Endothelial cell of umbilical vein (primary cell): ENCODE data around the gene TMEM59L. TPM values are rescaled to one million over a fixed set of nuclear protein-coding genes. Genes with fewer than 3 reads are reported as not detected.

ENCODE experiments used
- BruUV-seq: library from RNA; stranded (reverse); fragments of 400-500 nt; replicated peaks from 2 replicates; lab custom pipeline; 2021; lab: Mats Ljungman, UMichigan
- CTCF ChIA-PET: fragments of 300-600, 350-600 bp; sonication (Branson Sonifier 250); formaldehyde crosslinking; loops from one replicate; lab custom pipeline; 2021; ENCODE audit warnings: antibody characterized with exemption, inconsistent platforms; lab: Charles Lee
- POLR2A ChIA-PET: fragments of 300-600, 350-600 bp; sonication (Branson Sonifier 250); formaldehyde crosslinking; loops from one replicate; lab custom pipeline; 2021; ENCODE audit warnings: antibody characterized with exemption, inconsistent platforms; lab: Charles Lee
- DNase-seq: peaks from one replicate; pipeline ENCODE4 v3.0.0-alpha.2; 2011; ENCODE audit warnings: low read depth, low spot score
- FAIRE-seq: peaks from 2 replicates; lab custom pipeline; 2011; peaks lifted over from hg19 to GRCh38; lab: Jason Lieb, UNC
- H2AFZ ChIP-seq: 2 replicates; pipeline ENCODE4 v1.6.0; 2012; ENCODE audit warnings: low read depth, low read length, control low read depth, inconsistent platforms
- H3K27ac ChIP-seq: 2 replicates; pipeline ENCODE4 v1.5.1; 2011; ENCODE audit warnings: low read depth, mild to moderate bottlenecking, control low read depth, low read length, moderate library complexity; ENCODE audit not compliant: insufficient read depth
- H3K27me3 ChIP-seq, 2 experiments: 2 replicates each; pipeline versions ENCODE4 v1.6.0 to v1.6.1; 2011; ENCODE audit warnings: low read length in 2 of 2, mixed read lengths in 1 of 2; ENCODE audit not compliant: control insufficient read depth in 2 of 2, insufficient read depth in 2 of 2
- H3K36me3 ChIP-seq, 2 experiments: 2 replicates in 1 of 2; 3 replicates in 1 of 2; pipeline ENCODE4 v1.5.1; 2011; ENCODE audit warnings: low read length in 2 of 2, mild to moderate bottlenecking in 1 of 2, moderate library complexity in 1 of 2; ENCODE audit not compliant: control insufficient read depth in 2 of 2, insufficient read depth in 2 of 2; ENCODE audit errors: extremely low read depth in 1 of 2
- H3K4me1 ChIP-seq: 3 replicates; pipeline ENCODE4 v1.5.1; 2011; ENCODE audit warnings: mild to moderate bottlenecking, low read length; ENCODE audit not compliant: control insufficient read depth, insufficient read depth; ENCODE audit errors: extremely low read depth
- H3K4me2 ChIP-seq: 2 replicates; pipeline ENCODE4 v1.6.1; 2011; ENCODE audit warnings: low read length, control low read depth, mixed read lengths; ENCODE audit not compliant: insufficient read depth
- H3K4me3 ChIP-seq, 3 experiments: fragments of 200-600 bp in 1 of 3; sonication (generic), shearing (Covaris generic) in 1 of 3; replicated peaks in 1 of 3; 2 replicates each; pipeline ENCODE4 v1.5.1; 2011 to 2016; ENCODE audit warnings: control low read depth in 3 of 3, low read length in 3 of 3, mild to moderate bottlenecking in 2 of 3, inconsistent platforms in 1 of 3, low read depth in 1 of 3, moderate library complexity in 1 of 3; ENCODE audit not compliant: insufficient read depth in 1 of 3
- H3K79me2 ChIP-seq: 2 replicates; pipeline ENCODE4 v1.6.0; 2012; ENCODE audit warnings: low read length, inconsistent platforms; ENCODE audit not compliant: control insufficient read depth, insufficient read depth
- H3K9ac ChIP-seq: replicated peaks from 2 replicates; pipeline ENCODE3; 2011; ENCODE audit warnings: low read length, control low read depth; ENCODE audit not compliant: insufficient read depth; ENCODE audit errors: extremely low read depth
- H3K9me1 ChIP-seq: replicated peaks from 3 replicates; pipeline ENCODE4 v1.6.0; 2011; ENCODE audit warnings: mild to moderate bottlenecking, low read length; ENCODE audit not compliant: control insufficient read depth, insufficient read depth; ENCODE audit errors: extremely low read depth
- H3K9me3 ChIP-seq: replicated peaks from 2 replicates; pipeline ENCODE4 v1.5.1; 2012; ENCODE audit warnings: low read length, inconsistent platforms; ENCODE audit not compliant: control insufficient read depth, insufficient read depth
- H4K20me1 ChIP-seq: replicated peaks from 2 replicates; pipeline ENCODE3; 2011; ENCODE audit warnings: mild to moderate bottlenecking, low read length; ENCODE audit not compliant: control insufficient read depth, insufficient read depth; ENCODE audit errors: extremely low read depth
- EZH2 ChIP-seq: IDR thresholded peaks from 2 replicates; pipeline ENCODE4 v1.6.1; 2012; ENCODE audit warnings: borderline replicate concordance, low read depth, mild to moderate bottlenecking, moderate library complexity, low read length, inconsistent platforms; ENCODE audit not compliant: severe bottlenecking
- FOS ChIP-seq: IDR thresholded peaks from 2 replicates; pipeline ENCODE4 v1.6.1; 2011; ENCODE audit warnings: mild to moderate bottlenecking, low read length, moderate library complexity, borderline replicate concordance; ENCODE audit not compliant: insufficient read depth
- GATA2 ChIP-seq: IDR thresholded peaks from 2 replicates; pipeline ENCODE4 v1.7.0; 2011; ENCODE audit warnings: low read depth, mild to moderate bottlenecking, moderate library complexity, mixed read lengths, low read length; ENCODE audit not compliant: insufficient read length, insufficient read depth
- JUN ChIP-seq: IDR thresholded peaks from 2 replicates; pipeline ENCODE4 v1.6.1; 2011; ENCODE audit warnings: borderline replicate concordance, low read depth; ENCODE audit not compliant: insufficient read length, insufficient read depth
- MYC ChIP-seq: IDR thresholded peaks from one replicate; pipeline ENCODE4 v1.6.1; 2011; ENCODE audit warnings: mild to moderate bottlenecking, low read depth, low read length
- POLR2A ChIP-seq: IDR thresholded peaks from 2 replicates; pipeline ENCODE4 v1.6.1; 2012; ENCODE audit warnings: low read depth, mild to moderate bottlenecking, control low read depth, low read length
- POLR2AphosphoS5 ChIP-seq: IDR thresholded peaks from 2 replicates; pipeline ENCODE4 v1.6.1; 2012; ENCODE audit warnings: low read depth, mild to moderate bottlenecking, control low read depth, low read length, moderate library complexity; ENCODE audit not compliant: insufficient read depth
- dilution Hi-C: fragments of 300-500 bp; cut with MboI; formaldehyde crosslinking; loops from one replicate; pipeline ENCODE4 v1.15.0; 2019; ENCODE audit warnings: low sequenced_read_pairs; ENCODE audit not compliant: extremely low pct_ligation_motif_present
- intact Hi-C: fragments of 100-400 bp; cut with micrococcal nuclease; formaldehyde crosslinking; loops from one replicate; pipeline ENCODE4 v1.10.0; 2022
- polyA plus RNA-seq, 4 experiments: library from polyadenylated mRNA; depleted of rRNA in 3 of 4; stranded (reverse) in 3 of 4; unstranded in 1 of 4; fragments of >200 nt; gene quantifications; 2 replicates each; pipeline versions ENCODE4 v1.2.1 to v1.2.3, GENCODE V29; 2011 to 2012; ENCODE audit warnings: missing spikeins in 1 of 4
- total RNA-seq: library from RNA; stranded (reverse); gene quantifications from 2 replicates; pipeline ENCODE4 v1.2.3, GENCODE V29; 2021
- TF ChIP-seq, protein P1 (sequence below): IDR thresholded peaks from 2 replicates; pipeline ENCODE4 v1.6.1; 2011; ENCODE audit not compliant: insufficient read depth, insufficient read length
- TF ChIP-seq, protein P2 (sequence below), 2 donors: IDR thresholded peaks; 1 replicate in 1 of 2; 2 replicates in 1 of 2; pipeline ENCODE4 v1.5.1; 2011; ENCODE audit warnings: low read length in 2 of 2, mild to moderate bottlenecking in 2 of 2, moderate library complexity in 2 of 2, control low read depth in 1 of 2, inconsistent platforms in 1 of 2, low read depth in 1 of 2; ENCODE audit not compliant: insufficient read depth in 1 of 2; ENCODE audit errors: extremely low read depth in 1 of 2

The TMEM59L gene
- total and polyA plus RNA-seq, 2 donors (not counting 3 experiments of a cell fraction or from before 2014, with no cell fraction given) = 0.43 to 0.97 TPM

DNA sequence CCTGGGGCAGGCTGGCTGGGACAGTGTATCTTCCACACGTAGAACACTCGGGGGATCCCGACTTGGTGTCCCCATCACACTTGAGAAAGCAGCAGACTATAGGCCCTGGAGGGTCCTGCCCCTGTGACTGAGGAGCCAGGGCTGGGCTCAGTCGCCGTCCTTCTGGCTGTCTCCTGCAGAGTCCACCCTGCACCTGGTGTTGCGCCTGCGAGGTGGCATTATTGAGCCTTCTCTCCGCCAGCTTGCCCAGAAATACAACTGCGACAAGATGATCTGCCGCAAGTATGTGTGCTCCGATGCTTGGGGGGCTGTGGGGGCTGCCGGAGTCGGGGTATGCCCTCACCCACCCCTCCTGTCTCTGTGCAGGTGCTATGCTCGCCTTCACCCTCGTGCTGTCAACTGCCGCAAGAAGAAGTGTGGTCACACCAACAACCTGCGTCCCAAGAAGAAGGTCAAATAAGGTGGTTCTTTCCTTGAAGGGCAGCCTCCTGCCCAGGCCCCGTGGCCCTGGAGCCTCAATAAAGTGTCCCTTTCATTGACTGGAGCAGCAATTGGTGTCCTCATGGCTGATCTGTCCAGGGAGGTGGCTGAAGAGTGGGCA, 37.9 kb upstream of the TMEM59L start:
- DNase-seq (no peak), FAIRE-seq (no peak)
- Histone ChIP-seq H4K20me1 (no peaks in the 10 kb centered on the region), H3K36me3 (peaks cover 4 to 19% of the 10 kb centered on the region in 2 experiments), H3K79me2 (peaks cover 24% of the 10 kb centered on the region), H3K4me3 (no peak overlapping the region), H3K9me1 (no peaks in the 10 kb centered on the region), H3K27me3 (no peaks in the 10 kb centered on the region), H3K9me3 (no peaks in the 10 kb centered on the region), H3K4me2 (no peak overlapping the region), H3K27ac (no peak overlapping the region), H3K9ac (no peak overlapping the region), H2AFZ (no peak overlapping the region), H3K4me1 (peaks cover 16% of the 10 kb centered on the region)
- ChIA-PET CTCF (interaction anchor here (1.1 kb wide), 1 partner anchor 15 kb away, joined by 4 read pairs; no protein-coding TSS in a partner anchor), POLR2A (no interaction called here)
- intact Hi-C loops = loop anchor here (5.0 kb wide), 1 partner anchor 102 kb away; no protein-coding TSS in a partner anchor
- dilution Hi-C loops = no loop called here
- no peak for TF ChIP-seq EZH2
- TF ChIP-seq, protein P1, sequence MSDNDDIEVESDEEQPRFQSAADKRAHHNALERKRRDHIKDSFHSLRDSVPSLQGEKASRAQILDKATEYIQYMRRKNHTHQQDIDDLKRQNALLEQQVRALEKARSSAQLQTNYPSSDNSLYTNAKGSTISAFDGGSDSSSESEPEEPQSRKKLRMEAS = no peak
- no peak for TF ChIP-seq MYC
- no peak for TF ChIP-seq JUN
- TF ChIP-seq POLR2AphosphoS5 = no peak
- TF ChIP-seq POLR2A = no peak
- no peak for TF ChIP-seq GATA2
- TF ChIP-seq FOS = no peak
- TF ChIP-seq, protein P2, sequence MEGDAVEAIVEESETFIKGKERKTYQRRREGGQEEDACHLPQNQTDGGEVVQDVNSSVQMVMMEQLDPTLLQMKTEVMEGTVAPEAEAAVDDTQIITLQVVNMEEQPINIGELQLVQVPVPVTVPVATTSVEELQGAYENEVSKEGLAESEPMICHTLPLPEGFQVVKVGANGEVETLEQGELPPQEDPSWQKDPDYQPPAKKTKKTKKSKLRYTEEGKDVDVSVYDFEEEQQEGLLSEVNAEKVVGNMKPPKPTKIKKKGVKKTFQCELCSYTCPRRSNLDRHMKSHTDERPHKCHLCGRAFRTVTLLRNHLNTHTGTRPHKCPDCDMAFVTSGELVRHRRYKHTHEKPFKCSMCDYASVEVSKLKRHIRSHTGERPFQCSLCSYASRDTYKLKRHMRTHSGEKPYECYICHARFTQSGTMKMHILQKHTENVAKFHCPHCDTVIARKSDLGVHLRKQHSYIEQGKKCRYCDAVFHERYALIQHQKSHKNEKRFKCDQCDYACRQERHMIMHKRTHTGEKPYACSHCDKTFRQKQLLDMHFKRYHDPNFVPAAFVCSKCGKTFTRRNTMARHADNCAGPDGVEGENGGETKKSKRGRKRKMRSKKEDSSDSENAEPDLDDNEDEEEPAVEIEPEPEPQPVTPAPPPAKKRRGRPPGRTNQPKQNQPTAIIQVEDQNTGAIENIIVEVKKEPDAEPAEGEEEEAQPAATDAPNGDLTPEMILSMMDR (IDR thresholded peaks at IDR 0.05; ENCODE audit: extremely low read depth in 1 of 2, insufficient read depth in 1 of 2, low read depth in 1 of 2, low read length in 2 of 2) = no peak
- no TSS peak for BruUV-seq
